Measurements from ENCODE around the gene ZNF383.
"Not testable (repeated sequence)": the region's sequence is repeated elsewhere in the genome, so short reads cannot be mapped to it uniquely, and the experiment has no call there.

DNA sequence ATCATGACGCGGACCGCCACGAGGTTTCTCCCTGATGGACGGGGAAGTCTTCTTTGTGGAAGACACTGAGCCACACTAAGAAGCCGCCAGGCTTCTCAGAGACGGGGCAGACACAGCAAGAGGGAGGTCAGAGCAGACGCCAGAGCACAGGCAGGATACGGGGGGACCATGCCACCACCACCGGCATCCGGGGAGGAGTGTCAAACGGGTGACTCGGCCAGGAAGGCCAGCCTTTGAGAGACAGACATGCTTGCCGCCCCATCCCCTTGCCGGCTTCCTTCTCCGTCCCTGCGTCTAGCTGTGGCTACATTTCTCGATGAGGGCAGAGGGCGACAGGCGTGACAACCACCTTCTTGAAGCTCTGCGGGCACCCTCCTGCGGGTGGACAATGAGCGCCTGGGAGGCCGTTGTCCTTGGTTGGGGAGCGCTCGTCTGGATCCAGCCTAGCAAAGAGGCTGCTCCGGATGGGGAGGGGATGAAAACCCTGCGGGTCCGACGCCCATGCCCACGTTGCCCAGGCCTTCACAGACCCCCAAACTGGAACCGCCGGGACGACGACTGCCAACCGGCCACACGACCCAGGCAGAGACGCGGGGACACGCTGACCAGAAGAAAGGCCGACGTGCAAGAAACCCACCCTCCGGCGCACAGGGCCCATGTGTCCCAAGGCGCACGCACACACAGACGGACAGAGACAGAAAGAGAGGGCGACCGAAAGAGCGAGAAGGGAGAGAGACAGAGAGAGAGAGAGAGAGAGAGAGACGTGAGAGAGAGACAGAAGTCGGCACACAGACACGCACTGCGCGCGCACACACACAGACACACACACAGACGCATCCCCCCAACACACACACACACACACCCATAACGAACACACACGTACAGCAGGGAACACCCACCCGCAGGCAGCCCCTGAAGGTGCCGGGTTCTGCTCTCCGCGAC lies 75.3 kb downstream of the ZNF383 start:
- not testable (repeated sequence) for TF ChIP-seq CTCF (IDR thresholded peaks at IDR 0.05); ZFX (IDR thresholded peaks at IDR 0.05; ENCODE audit: borderline replicate concordance)

All from 22Rv1 (cell line).